ENCODE data around the gene PTCD2.

PTCD2 gene

DNA sequence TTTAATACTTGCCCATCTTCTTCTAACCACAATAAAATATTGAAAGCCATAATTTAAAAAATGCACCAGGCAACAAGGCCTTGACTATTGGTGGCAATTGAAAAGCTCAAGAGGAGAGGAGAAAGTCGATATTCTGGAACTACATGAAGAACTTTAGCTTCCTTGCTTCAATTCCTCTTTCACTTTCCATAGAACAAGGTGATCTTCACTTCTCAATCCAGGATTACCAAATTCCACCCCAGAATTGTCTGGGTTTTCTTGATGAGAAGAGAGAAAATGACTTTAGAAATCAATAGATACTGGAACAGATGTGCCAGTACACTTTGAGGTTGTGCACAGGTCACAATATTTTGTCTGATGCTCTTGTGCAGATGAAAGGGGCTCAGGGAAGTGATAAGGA lies 52.2 kb downstream of the PTCD2 start:
- Histone ChIP-seq H3K4me1 (peaks cover 97% of the 10 kb centered on the region), H3K36me3 (no peaks in the 10 kb centered on the region), H3K4me3 (no peak overlapping the region; the same call in 1 of the 2 replicates), H4K20me1 (no peaks in the 10 kb centered on the region), H3K9ac (peak overlapping the region; percentile 64), H3K27me3 (no peaks in the 10 kb centered on the region), H3K9me3 (peaks cover 29% of the 10 kb centered on the region), H3K27ac (peak overlapping the region; percentile 77), H3K4me2 (peak overlapping the region; percentile 81)
- TF ChIP-seq Cebpa-rat (IDR thresholded peaks at IDR 0.05): no peak

DNA sequence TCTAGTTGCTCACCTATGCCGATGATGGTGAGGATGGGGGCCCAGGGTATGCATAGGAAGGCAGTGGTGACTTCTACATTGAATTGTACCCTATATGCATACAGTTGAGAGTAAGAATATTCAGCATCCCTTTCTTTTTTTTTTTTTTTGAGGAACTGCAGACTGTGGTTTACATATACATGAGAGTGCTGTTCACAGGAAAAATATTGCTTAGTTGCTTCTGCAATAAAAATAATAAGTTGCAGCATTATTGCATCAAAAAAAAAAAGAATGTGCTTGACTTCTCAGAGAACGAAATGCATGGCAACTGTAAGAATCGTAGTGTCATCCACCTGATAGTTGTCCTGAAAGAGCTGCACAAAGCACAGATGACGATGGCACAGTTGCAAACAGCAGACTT lies 52.8 kb downstream of the PTCD2 start:
- peak overlapping the region; percentile 81 for H3K4me2 ChIP-seq
- H3K9me3 ChIP-seq: peaks cover 29% of the 10 kb centered on the region
- H4K20me1 ChIP-seq: no peaks in the 10 kb centered on the region
- peak overlapping the region; percentile 77 for H3K27ac ChIP-seq
- 0 out of 2 replicates have a peak overlapping the region, but pooled peaks have one; percentile 64 for H3K9ac ChIP-seq
- no peak overlapping the region for H3K4me3 ChIP-seq
- H3K27me3 ChIP-seq: no peaks in the 10 kb centered on the region
- no peak for TF ChIP-seq Cebpa-rat (IDR thresholded peaks at IDR 0.05)
- no peaks in the 10 kb centered on the region for H3K36me3 ChIP-seq
- H3K4me1 ChIP-seq: peaks cover 97% of the 10 kb centered on the region

DNA sequence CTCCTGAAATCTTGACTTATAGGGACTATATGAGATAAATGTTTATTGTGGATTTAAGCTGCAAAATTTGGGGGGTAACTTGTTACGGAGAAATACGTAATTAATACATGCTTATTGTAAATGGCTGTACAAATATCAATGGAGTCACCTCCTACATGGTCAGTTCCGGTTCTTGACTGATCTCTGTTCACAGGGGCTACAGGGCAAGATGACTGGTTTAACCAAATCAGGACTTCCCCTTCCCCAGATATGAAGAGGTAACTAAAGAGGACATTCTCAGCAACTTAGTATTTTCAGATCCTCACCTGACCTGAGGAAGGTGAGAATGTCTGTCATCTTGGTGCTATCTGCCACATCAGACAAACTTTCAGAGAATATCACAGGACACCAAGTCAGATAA lies 54.7 kb downstream of the PTCD2 start:
- Histone ChIP-seq H3K9ac (no peak overlapping the region), H3K27me3 (no peaks in the 10 kb centered on the region), H3K27ac (peak overlapping the region; percentile 56; the same call in 1 of the 2 replicates), H3K36me3 (no peaks in the 10 kb centered on the region), H3K4me2 (no peak overlapping the region), H3K9me3 (peaks cover 29% of the 10 kb centered on the region), H4K20me1 (no peaks in the 10 kb centered on the region), H3K4me1 (peaks cover 96% of the 10 kb centered on the region), H3K4me3 (no peak overlapping the region)
- no peak for TF ChIP-seq Cebpa-rat (IDR thresholded peaks at IDR 0.05)

DNA sequence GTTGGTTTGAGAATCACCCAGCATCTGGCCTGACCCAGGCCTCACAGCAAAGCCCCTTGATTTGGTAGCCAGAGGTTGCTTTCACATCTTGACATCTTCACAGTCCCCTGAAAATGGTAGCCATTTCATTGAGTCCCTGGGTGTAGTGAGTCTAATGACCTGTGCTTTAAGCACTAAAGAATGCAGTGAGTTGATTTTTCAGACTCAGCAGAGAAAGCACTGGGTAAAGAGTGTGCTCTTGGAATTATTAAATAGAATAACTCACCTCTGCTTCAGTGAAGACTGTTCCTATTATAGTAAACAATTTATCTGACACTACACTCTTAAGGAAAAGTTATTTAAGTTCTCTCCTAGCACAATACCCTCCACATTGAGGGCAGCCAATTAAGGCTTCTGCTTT lies 56.2 kb downstream of the PTCD2 start:
- no peak overlapping the region for H3K9ac ChIP-seq
- peak overlapping the region; percentile 57 for H3K4me2 ChIP-seq
- H3K9me3 ChIP-seq: peaks cover 17% of the 10 kb centered on the region
- peaks cover 96% of the 10 kb centered on the region for H3K4me1 ChIP-seq
- H3K4me3 ChIP-seq: no peak overlapping the region
- no peak for TF ChIP-seq Cebpa-rat (IDR thresholded peaks at IDR 0.05)
- no peaks in the 10 kb centered on the region for H3K36me3 ChIP-seq
- no peaks in the 10 kb centered on the region for H4K20me1 ChIP-seq
- no peaks in the 10 kb centered on the region for H3K27me3 ChIP-seq
- peak overlapping the region; percentile 22; the same call in 1 of the 2 replicates for H3K27ac ChIP-seq

DNA sequence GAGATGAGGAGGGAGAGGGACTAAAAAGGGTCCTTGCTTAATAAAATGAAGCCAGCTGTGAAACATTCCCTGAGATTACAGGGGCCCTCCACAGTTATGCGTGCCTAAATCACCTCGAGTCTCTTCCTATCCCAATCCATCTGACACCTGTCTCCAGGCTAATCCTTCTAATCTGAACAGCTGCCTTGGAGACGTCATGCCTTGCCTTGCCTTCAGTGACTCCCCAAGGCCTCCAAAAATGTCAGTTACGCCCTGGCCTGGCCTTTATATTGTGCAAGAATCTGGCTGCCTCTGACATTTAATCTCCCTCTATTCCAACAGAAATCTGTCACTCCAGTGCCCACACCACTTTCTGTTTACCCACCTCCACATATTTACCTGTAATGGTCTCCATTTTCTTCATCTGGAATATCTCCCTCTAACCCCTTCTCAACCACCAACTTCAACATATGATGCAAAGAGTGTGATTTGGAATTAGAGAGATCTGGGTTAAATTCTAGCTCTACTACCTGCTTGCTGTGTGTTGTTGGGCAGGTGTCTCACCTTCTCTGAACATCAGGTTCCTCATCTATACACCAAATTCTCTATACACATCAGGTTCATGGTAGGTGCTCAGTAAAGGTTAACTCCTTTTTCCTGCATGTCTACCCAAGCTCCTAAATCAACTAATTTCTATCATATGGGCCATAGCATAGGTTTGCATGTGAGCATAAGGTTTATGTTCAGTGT lies 57.9 kb downstream of the PTCD2 start:
- Histone ChIP-seq H3K9ac (no peak overlapping the region; the same call in 1 of the 2 replicates), H3K27me3 (no peaks in the 10 kb centered on the region), H3K27ac (no peak overlapping the region)

DNA sequence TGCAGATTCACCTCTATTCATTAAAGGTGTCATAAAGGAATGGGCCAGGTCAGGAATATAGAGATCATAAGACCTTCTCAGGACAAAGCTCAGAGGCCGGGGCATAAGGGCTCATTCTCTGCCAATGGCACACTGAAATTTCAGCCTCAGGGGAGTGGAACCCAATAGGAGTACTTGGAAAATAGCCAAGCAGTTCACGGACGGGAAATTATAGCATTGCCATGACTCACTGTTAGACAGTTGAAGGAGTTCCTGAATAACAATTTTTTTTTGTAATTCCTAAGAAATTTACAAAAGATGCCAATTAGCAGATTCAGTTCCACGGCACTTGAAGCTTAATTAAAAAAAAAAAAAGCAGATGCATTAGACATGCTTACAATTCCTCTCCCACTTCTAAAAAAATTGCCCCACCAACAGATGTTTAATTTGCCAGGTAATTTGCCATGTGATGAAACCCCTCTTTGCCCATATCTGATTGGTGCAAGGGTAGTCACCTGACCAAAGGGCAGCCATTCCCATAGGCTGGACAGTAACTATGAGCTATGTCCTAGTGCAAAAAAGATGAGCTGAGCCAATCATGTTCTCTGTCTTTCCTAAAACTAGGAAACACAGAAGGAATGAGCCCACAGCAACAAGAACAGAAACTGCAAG lies 58.6 kb downstream of the PTCD2 start:
- Histone ChIP-seq H3K9ac (no peak overlapping the region), H3K4me1 (peaks cover 80% of the 10 kb centered on the region), H3K27me3 (no peaks in the 10 kb centered on the region), H3K27ac (no peak overlapping the region), H3K36me3 (no peaks in the 10 kb centered on the region), H4K20me1 (no peaks in the 10 kb centered on the region), H3K4me2 (0 out of 2 replicates have a peak overlapping the region, but pooled peaks have one; percentile 2), H3K4me3 (no peak overlapping the region), H3K9me3 (peaks cover 17% of the 10 kb centered on the region)
- no peak for TF ChIP-seq Cebpa-rat (IDR thresholded peaks at IDR 0.05)

More for the DNA sequence above, 57.9 kb downstream of the PTCD2 start:
- Histone ChIP-seq H3K36me3 (no peaks in the 10 kb centered on the region), H3K4me1 (peaks cover 87% of the 10 kb centered on the region), H3K4me3 (no peak overlapping the region), H4K20me1 (no peaks in the 10 kb centered on the region), H3K4me2 (peak overlapping the region; percentile 57), H3K9me3 (peaks cover 17% of the 10 kb centered on the region)
- no peak for TF ChIP-seq Cebpa-rat (IDR thresholded peaks at IDR 0.05)

DNA sequence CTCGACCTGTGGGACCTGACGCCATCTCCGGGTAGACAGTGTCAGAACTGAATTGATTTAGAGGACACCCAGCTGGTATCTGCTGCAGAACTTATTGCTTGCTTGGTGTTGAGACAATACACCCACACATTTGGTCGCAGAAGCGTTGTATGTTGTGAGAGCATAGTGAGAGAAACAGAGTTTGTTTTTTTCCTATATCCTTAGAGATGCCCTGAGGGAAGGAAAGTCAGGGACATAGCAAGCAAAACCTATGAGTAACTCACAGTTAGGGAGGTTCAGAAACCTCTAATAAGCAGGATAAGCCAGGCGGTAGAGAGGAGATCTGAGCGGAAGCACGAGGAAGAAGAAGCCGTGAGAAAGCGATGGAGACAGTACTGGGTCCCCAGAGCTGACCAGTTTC lies 59.8 kb downstream of the PTCD2 start:
- no peak overlapping the region for H3K9ac ChIP-seq
- TF ChIP-seq Cebpa-rat (IDR thresholded peaks at IDR 0.05): no peak
- H3K4me2 ChIP-seq: peak overlapping the region; percentile 50; the same call in 1 of the 2 replicates
- 0 out of 2 replicates have a peak overlapping the region, but pooled peaks have one; percentile 20 for H3K27ac ChIP-seq
- no peak overlapping the region for H3K4me3 ChIP-seq
- H3K27me3 ChIP-seq: no peaks in the 10 kb centered on the region
- H3K9me3 ChIP-seq: peaks cover 9% of the 10 kb centered on the region
- H3K4me1 ChIP-seq: peaks cover 71% of the 10 kb centered on the region
- H4K20me1 ChIP-seq: no peaks in the 10 kb centered on the region
- H3K36me3 ChIP-seq: no peaks in the 10 kb centered on the region

DNA sequence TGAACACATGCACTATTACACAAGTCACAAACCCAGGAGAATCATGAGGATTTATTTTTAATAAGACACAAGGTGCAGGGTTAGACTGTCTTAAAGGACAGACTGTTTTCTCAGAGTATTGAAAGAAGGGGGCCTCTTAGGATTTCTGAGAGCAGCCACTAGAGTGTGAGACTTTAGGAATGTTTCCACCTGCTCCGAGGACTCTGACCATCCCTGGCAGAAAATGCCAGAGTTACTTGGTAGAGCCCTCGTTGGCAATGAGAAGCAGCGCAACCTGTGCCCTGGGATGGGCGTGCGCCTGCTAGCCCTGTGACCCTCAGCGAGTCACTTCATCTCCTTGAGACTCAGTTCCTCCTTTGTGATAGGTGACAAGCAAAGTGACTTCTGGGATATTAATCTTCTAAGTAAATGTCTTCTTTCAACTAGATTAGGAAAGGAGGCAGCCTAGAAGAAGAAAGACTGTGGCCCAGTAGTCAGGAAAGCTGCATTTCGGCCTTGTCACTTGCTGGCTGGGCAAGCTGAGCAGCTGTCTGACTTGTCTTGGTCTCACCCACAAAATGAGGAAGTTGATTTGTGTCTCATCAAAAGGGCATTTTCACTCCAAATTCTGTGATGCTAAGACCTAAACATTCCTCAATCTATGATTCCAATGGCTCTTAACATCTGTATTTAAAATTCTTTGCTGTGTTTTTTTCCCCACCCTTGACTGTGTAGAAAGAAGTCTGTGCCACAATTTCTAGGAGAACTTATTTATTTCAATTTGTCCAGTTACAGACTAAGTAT lies 60.5 kb downstream of the PTCD2 start:
- peak overlapping the region; percentile 29 for H3K27ac ChIP-seq
- peaks cover 64% of the 10 kb centered on the region for H3K4me1 ChIP-seq
- no peaks in the 10 kb centered on the region for H3K36me3 ChIP-seq
- H3K27me3 ChIP-seq: no peaks in the 10 kb centered on the region
- no peaks in the 10 kb centered on the region for H4K20me1 ChIP-seq
- peak overlapping the region; percentile 50 for H3K4me2 ChIP-seq
- H3K9me3 ChIP-seq: peaks cover 1% of the 10 kb centered on the region; the same call in 1 of the 2 replicates
- no peak overlapping the region for H3K4me3 ChIP-seq
- TF ChIP-seq Cebpa-rat (IDR thresholded peaks at IDR 0.05): no peak
- no peak overlapping the region for H3K9ac ChIP-seq

DNA sequence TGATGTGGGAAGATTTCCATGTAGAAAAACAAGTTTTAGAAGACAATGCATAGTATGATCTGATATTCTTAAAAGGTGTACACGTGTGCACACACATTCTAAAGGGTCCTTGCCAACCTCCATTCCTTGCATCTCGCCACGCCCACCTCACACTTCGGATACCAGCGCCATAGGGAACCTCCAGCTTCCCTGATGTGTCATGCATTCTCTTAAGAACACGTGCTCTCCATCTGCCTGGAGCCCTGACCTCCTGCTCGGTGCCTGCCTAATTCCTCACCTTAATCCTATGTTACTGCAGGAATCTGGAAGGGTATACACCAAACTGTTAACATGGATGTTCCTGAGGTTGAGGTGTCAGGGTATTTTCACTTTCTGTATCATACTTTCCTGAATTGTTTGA lies 63.1 kb downstream of the PTCD2 start:
- no peak overlapping the region for H3K9ac ChIP-seq
- no peak overlapping the region for H3K4me3 ChIP-seq
- H3K36me3 ChIP-seq: no peaks in the 10 kb centered on the region
- H4K20me1 ChIP-seq: no peaks in the 10 kb centered on the region
- no peak overlapping the region for H3K27ac ChIP-seq
- H3K27me3 ChIP-seq: no peaks in the 10 kb centered on the region
- H3K4me2 ChIP-seq: no peak overlapping the region
- no peaks in the 10 kb centered on the region for H3K9me3 ChIP-seq
- H3K4me1 ChIP-seq: peaks cover 44% of the 10 kb centered on the region
- no peak for TF ChIP-seq Cebpa-rat (IDR thresholded peaks at IDR 0.05)

Measured in BLaER1 (cell line).